Parathyroid adenoma (tissue), 2 donors: ENCODE data around the gene DCHS1.
A peak's percentile ranks its signal among the peaks of the same experiment; 100 is the strongest.

Source experiments
- H2AFZ ChIP-seq: fragments of 300-600 bp; sonication (generic); one replicate; pipeline ENCODE4 v1.7.0; 2017; ENCODE audit warnings: antibody characterized with exemption, mild to moderate bottlenecking
- H3K27ac ChIP-seq: fragments of 300-600 bp; sonication (generic); one replicate; pipeline ENCODE4 v1.7.0; 2017
- H3K27me3 ChIP-seq: fragments of 300-600 bp; sonication (generic); one replicate; pipeline ENCODE4 v1.7.0; 2017; ENCODE audit warnings: low read length; ENCODE audit not compliant: control insufficient read depth, insufficient read depth
- H3K36me3 ChIP-seq: fragments of 300-600 bp; sonication (generic); one replicate; pipeline ENCODE4 v1.7.0; 2017; ENCODE audit warnings: low read length; ENCODE audit not compliant: control insufficient read depth, insufficient read depth
- H3K4me1 ChIP-seq: fragments of 300-600 bp; sonication (generic); one replicate; pipeline ENCODE4 v1.7.0; 2017; ENCODE audit warnings: control low read depth
- H3K4me2 ChIP-seq: fragments of 300-600 bp; sonication (generic); one replicate; pipeline ENCODE4 v1.7.0; 2017; ENCODE audit warnings: low read length
- H3K4me3 ChIP-seq: fragments of 300-600 bp; sonication (generic); one replicate; pipeline ENCODE4 v1.7.0; 2017; ENCODE audit warnings: low read depth, low read length
- H3K79me2 ChIP-seq: fragments of 300-600 bp; sonication (generic); one replicate; pipeline ENCODE4 v1.7.0; 2017; ENCODE audit warnings: control low read depth
- H3K9ac ChIP-seq: fragments of 300-600 bp; sonication (generic); one replicate; pipeline ENCODE4 v1.7.0; 2017; ENCODE audit warnings: mild to moderate bottlenecking
- H3K9me3 ChIP-seq: fragments of 300-600 bp; sonication (generic); one replicate; pipeline ENCODE4 v1.7.0; 2017; ENCODE audit warnings: low read length; ENCODE audit not compliant: control insufficient read depth
- CTCF ChIP-seq: fragments of 300-600 bp; sonication (generic); IDR thresholded peaks from one replicate; pipeline ENCODE4 v1.7.0; 2017; ENCODE audit warnings: antibody characterized with exemption, mild to moderate bottlenecking
- donor health status: primary hyperparathyroidism.

DCHS1 gene

GRCh38 chr11:6594142-6594768 is 61.4 kb downstream of the DCHS1 start:
- Histone ChIP-seq H3K9ac (no peak overlapping the region), H3K27me3 (no peaks in the 10 kb centered on the region), H3K9me3 (no peaks in the 10 kb centered on the region), H3K4me3 (no peak overlapping the region), H3K36me3 (no peaks in the 10 kb centered on the region), H3K4me2 (no peak overlapping the region), H2AFZ (no peak overlapping the region), H3K79me2 (no peaks in the 10 kb centered on the region), H3K27ac (no peak overlapping the region), H3K4me1 (no peaks in the 10 kb centered on the region)
- no peak for TF ChIP-seq CTCF

GRCh38 chr11:6588018-6588417 is 67.6 kb downstream of the DCHS1 start:
- Histone ChIP-seq H3K9ac (no peak overlapping the region), H3K27ac (no peak overlapping the region)

GRCh38 chr11:6587360-6587953 is 68.2 kb downstream of the DCHS1 start:
- Histone ChIP-seq H3K4me2 (no peak overlapping the region), H3K9ac (no peak overlapping the region), H3K36me3 (no peaks in the 10 kb centered on the region), H3K4me1 (peaks cover 18% of the 10 kb centered on the region), H3K27me3 (no peaks in the 10 kb centered on the region), H3K27ac (peak overlapping the region; percentile 19), H2AFZ (no peak overlapping the region), H3K4me3 (no peak overlapping the region), H3K79me2 (no peaks in the 10 kb centered on the region), H3K9me3 (no peaks in the 10 kb centered on the region)
- TF ChIP-seq CTCF = no peak

More at GRCh38 chr11:6588018-6588417, 67.6 kb downstream of the DCHS1 start:
- Histone ChIP-seq H3K9me3 (no peaks in the 10 kb centered on the region), H3K79me2 (no peaks in the 10 kb centered on the region), H2AFZ (no peak overlapping the region), H3K36me3 (no peaks in the 10 kb centered on the region), H3K4me1 (peaks cover 18% of the 10 kb centered on the region), H3K4me2 (no peak overlapping the region), H3K4me3 (no peak overlapping the region), H3K27me3 (no peaks in the 10 kb centered on the region)
- no peak for TF ChIP-seq CTCF

- Histone ChIP-seq H3K4me3 (no peak overlapping the region), H3K79me2 (no peaks in the 10 kb centered on the region), H3K4me1 (peaks cover 18% of the 10 kb centered on the region), H3K9ac (no peak overlapping the region), H3K36me3 (no peaks in the 10 kb centered on the region), H3K9me3 (no peaks in the 10 kb centered on the region), H3K4me2 (no peak overlapping the region), H3K27me3 (no peaks in the 10 kb centered on the region), H2AFZ (peak overlapping the region; percentile 62), H3K27ac (peak overlapping the region; percentile 32)
- TF ChIP-seq CTCF = no peak
These were observed 68.9 kb downstream of the DCHS1 start for GRCh38 chr11:6586434-6587359.
